ENCODE data around the gene SDF2L1.
A peak's percentile ranks its signal among the peaks of the same experiment; 100 is the strongest.
"Not testable (repeated sequence)": the region's sequence is repeated elsewhere in the genome, so short reads cannot be mapped to it uniquely, and the experiment has no call there.

The SDF2L1 gene

GRCh38 chr22:21643533-21644357, 1.6 kb downstream of the SDF2L1 start:
- H3K4me3 ChIP-seq (ENCODE audit: insufficient read length, low read depth) = peak overlapping the region; percentile 84
- peaks cover 9% of the 10 kb centered on the region for H3K4me1 ChIP-seq (ENCODE audit: insufficient read depth, insufficient read length)
- H3K27me3 ChIP-seq (ENCODE audit: insufficient read depth, insufficient read length) = no peaks in the 10 kb centered on the region
- DNase-seq (ENCODE audit: low read depth, low spot score) = no peak
- no peaks in the 10 kb centered on the region for H3K9me3 ChIP-seq (ENCODE audit: insufficient read depth, low read length)
- no peak for TF ChIP-seq YY1 (IDR thresholded peaks at IDR 0.05; ENCODE audit: insufficient read depth, insufficient read length)
- TF ChIP-seq SUZ12 (IDR thresholded peaks at IDR 0.05; ENCODE audit: extremely low read depth, insufficient read depth, insufficient read length) = no peak
- TF ChIP-seq ZNF274 (IDR thresholded peaks at IDR 0.05; ENCODE audit: low read depth, low read length) = no peak
- H3K9ac ChIP-seq (ENCODE audit: insufficient read length, low read depth) = no peak overlapping the region
- H3K36me3 ChIP-seq (ENCODE audit: insufficient read depth, insufficient read length, low read length) = peaks cover 18% of the 10 kb centered on the region

DNA sequence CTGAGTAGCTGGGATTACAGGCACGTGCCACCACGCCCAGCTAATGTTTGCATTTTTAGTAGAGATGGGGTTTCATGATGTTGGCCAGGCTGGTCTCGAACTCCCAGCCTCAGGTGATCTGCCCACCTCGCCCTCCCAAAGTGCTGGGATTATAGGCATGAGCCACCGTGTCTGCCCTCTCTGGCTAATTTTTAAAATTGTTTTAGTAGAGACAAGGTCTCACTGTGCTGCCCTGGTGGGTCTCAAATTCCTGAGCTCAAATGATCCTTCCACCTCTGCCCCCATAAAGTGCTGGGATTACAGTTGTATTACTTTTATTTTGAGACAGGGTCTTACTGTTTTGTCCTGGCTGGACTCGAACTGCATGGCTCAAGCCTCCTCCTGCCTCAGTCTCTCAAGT, 3.4 kb downstream of the SDF2L1 start:
- DNase-seq (ENCODE audit: low read depth, low spot score) = not testable (repeated sequence)
- peaks cover 21% of the 10 kb centered on the region for H3K36me3 ChIP-seq (ENCODE audit: insufficient read depth, insufficient read length, low read length)

GRCh38 chr22:21646608-21647590, 4.8 kb downstream of the SDF2L1 start:
- no peak for DNase-seq (ENCODE audit: low read depth, low spot score)
- H3K4me3 ChIP-seq (ENCODE audit: insufficient read length, low read depth) = no peak overlapping the region
- TF ChIP-seq ZNF274 (IDR thresholded peaks at IDR 0.05; ENCODE audit: low read depth, low read length) (no peak), SUZ12 (IDR thresholded peaks at IDR 0.05; ENCODE audit: extremely low read depth, insufficient read depth, insufficient read length) (no peak), YY1 (IDR thresholded peaks at IDR 0.05; ENCODE audit: insufficient read depth, insufficient read length) (no peak)
- H3K27me3 ChIP-seq (ENCODE audit: insufficient read depth, insufficient read length) = no peaks in the 10 kb centered on the region
- no peak overlapping the region for H3K9ac ChIP-seq (ENCODE audit: insufficient read length, low read depth)
- peaks cover 21% of the 10 kb centered on the region for H3K36me3 ChIP-seq (ENCODE audit: insufficient read depth, insufficient read length, low read length)
- H3K9me3 ChIP-seq (ENCODE audit: insufficient read depth, low read length) = no peaks in the 10 kb centered on the region
- peaks cover 8% of the 10 kb centered on the region for H3K4me1 ChIP-seq (ENCODE audit: insufficient read depth, insufficient read length)

More for the DNA sequence above, 3.4 kb downstream of the SDF2L1 start:
- H3K9ac ChIP-seq (ENCODE audit: insufficient read length, low read depth); H3K4me3 ChIP-seq (ENCODE audit: insufficient read length, low read depth); H3K27me3 ChIP-seq (ENCODE audit: insufficient read depth, insufficient read length); H3K4me1 ChIP-seq (ENCODE audit: insufficient read depth, insufficient read length); H3K9me3 ChIP-seq (ENCODE audit: insufficient read depth, low read length): not testable (repeated sequence)

- H3K36me3 ChIP-seq (ENCODE audit: insufficient read depth, insufficient read length, low read length) = peaks cover 28% of the 10 kb centered on the region
- no peak overlapping the region for H3K9ac ChIP-seq (ENCODE audit: insufficient read length, low read depth)
- no peaks in the 10 kb centered on the region for H3K27me3 ChIP-seq (ENCODE audit: insufficient read depth, insufficient read length)
- H3K4me1 ChIP-seq (ENCODE audit: insufficient read depth, insufficient read length) = peaks cover 3% of the 10 kb centered on the region
- DNase-seq (ENCODE audit: low read depth, low spot score) = no peak
- no peak for TF ChIP-seq YY1 (IDR thresholded peaks at IDR 0.05; ENCODE audit: insufficient read depth, insufficient read length)
- no peak for TF ChIP-seq ZNF274 (IDR thresholded peaks at IDR 0.05; ENCODE audit: low read depth, low read length)
- TF ChIP-seq SUZ12 (IDR thresholded peaks at IDR 0.05; ENCODE audit: extremely low read depth, insufficient read depth, insufficient read length) = no peak
- H3K4me3 ChIP-seq (ENCODE audit: insufficient read length, low read depth) = no peak overlapping the region
- H3K9me3 ChIP-seq (ENCODE audit: insufficient read depth, low read length) = no peaks in the 10 kb centered on the region
These were observed 8.2 kb downstream of the SDF2L1 start for GRCh38 chr22:21650280-21650679.

- H3K27me3 ChIP-seq (ENCODE audit: insufficient read depth, insufficient read length) = no peaks in the 10 kb centered on the region
- TF ChIP-seq ZNF274 (IDR thresholded peaks at IDR 0.05; ENCODE audit: low read depth, low read length) = no peak
- no peak for TF ChIP-seq YY1 (IDR thresholded peaks at IDR 0.05; ENCODE audit: insufficient read depth, insufficient read length)
- TF ChIP-seq SUZ12 (IDR thresholded peaks at IDR 0.05; ENCODE audit: extremely low read depth, insufficient read depth, insufficient read length) = no peak
- H3K9me3 ChIP-seq (ENCODE audit: insufficient read depth, low read length) = no peaks in the 10 kb centered on the region
- peaks cover 28% of the 10 kb centered on the region for H3K36me3 ChIP-seq (ENCODE audit: insufficient read depth, insufficient read length, low read length)
- peaks cover 3% of the 10 kb centered on the region for H3K4me1 ChIP-seq (ENCODE audit: insufficient read depth, insufficient read length)
- peak overlapping the region; percentile 74 for H3K9ac ChIP-seq (ENCODE audit: insufficient read length, low read depth)
- peak overlapping the region; percentile 76 for H3K4me3 ChIP-seq (ENCODE audit: insufficient read length, low read depth)
- DNase-seq (ENCODE audit: low read depth, low spot score) = no peak
These were observed 8.9 kb downstream of the SDF2L1 start for GRCh38 chr22:21650823-21651520.

DNA sequence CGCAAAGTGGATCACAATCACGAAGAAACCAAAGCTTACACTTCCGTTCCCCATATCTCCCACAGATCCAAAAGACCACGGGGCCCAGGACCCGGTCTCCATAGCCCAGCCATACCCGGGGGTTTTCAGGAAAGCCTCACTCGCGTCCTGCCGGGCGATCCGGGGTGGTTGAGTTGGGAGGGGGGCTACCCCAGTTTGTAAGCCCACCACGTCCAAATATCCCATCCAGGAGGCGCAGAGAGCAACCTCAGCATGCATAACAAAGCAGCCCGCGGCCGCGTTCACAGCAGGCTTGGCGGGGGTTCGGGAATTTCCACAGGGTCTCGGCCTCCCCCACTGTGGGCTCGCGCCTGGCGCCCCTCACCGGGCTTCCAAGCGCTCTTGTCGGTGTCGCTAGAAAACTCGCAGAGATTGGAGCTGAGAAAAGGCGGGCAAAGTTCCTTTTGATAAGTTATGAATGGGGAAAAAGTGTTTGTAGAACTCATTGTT, 9.5 kb downstream of the SDF2L1 start:
- peaks cover 3% of the 10 kb centered on the region for H3K4me1 ChIP-seq (ENCODE audit: insufficient read depth, insufficient read length)
- no peaks in the 10 kb centered on the region for H3K9me3 ChIP-seq (ENCODE audit: insufficient read depth, low read length)
- H3K4me3 ChIP-seq (ENCODE audit: insufficient read length, low read depth) = peak overlapping the region; percentile 76
- H3K9ac ChIP-seq (ENCODE audit: insufficient read length, low read depth) = peak overlapping the region; percentile 74
- no peak for DNase-seq (ENCODE audit: low read depth, low spot score)
- TF ChIP-seq YY1 (IDR thresholded peaks at IDR 0.05; ENCODE audit: insufficient read depth, insufficient read length) (no peak), ZNF274 (IDR thresholded peaks at IDR 0.05; ENCODE audit: low read depth, low read length) (no peak), SUZ12 (IDR thresholded peaks at IDR 0.05; ENCODE audit: extremely low read depth, insufficient read depth, insufficient read length) (no peak)
- peaks cover 25% of the 10 kb centered on the region for H3K36me3 ChIP-seq (ENCODE audit: insufficient read depth, insufficient read length, low read length)
- H3K27me3 ChIP-seq (ENCODE audit: insufficient read depth, insufficient read length) = no peaks in the 10 kb centered on the region
